CD8-positive, alpha-beta memory T cell (primary cell): ENCODE measurements around the gene MED13L. TPM values are rescaled to one million over a fixed set of nuclear protein-coding genes. Genes with fewer than 3 reads are reported as not detected.
A peak's percentile ranks its signal among the peaks of the same experiment; 100 is the strongest.

Source experiments
- CTCF ChIA-PET: fragments of 350-600 bp; sonication (Branson Sonifier 250); formaldehyde crosslinking; loops from one replicate; lab custom pipeline; 2021; ENCODE audit warnings: antibody characterized with exemption; lab: Charles Lee
- POLR2A ChIA-PET: fragments of 350-600 bp; sonication (Branson Sonifier 250); formaldehyde crosslinking; loops from one replicate; lab custom pipeline; 2021; ENCODE audit warnings: antibody characterized with exemption; lab: Charles Lee
- DNase-seq, 5 donors: peaks; one replicate each; pipeline versions ENCODE4 v3.0.0 to v3.0.0-alpha.2; 2020 to 2022; ENCODE audit warnings: mixed read lengths in 1 of 5
- H3K27ac ChIP-seq: one replicate; pipeline ENCODE4 v1.7.0; 2013; ENCODE audit warnings: low read depth, mild to moderate bottlenecking, low read length, moderate library complexity
- H3K27me3 ChIP-seq: 2 replicates; pipeline ENCODE4 v1.7.0; 2013; ENCODE audit warnings: low read length, mild to moderate bottlenecking; ENCODE audit not compliant: insufficient read depth, poor library complexity, severe bottlenecking
- H3K36me3 ChIP-seq: 2 replicates; pipeline ENCODE4 v1.7.0; 2013; ENCODE audit warnings: mild to moderate bottlenecking, low read length, moderate library complexity; ENCODE audit not compliant: insufficient read depth
- H3K4me1 ChIP-seq: 2 replicates; pipeline ENCODE4 v1.7.0; 2013; ENCODE audit warnings: mild to moderate bottlenecking, low read length, moderate library complexity; ENCODE audit not compliant: insufficient read depth
- H3K4me3 ChIP-seq: 2 replicates; pipeline ENCODE4 v1.7.0; 2013; ENCODE audit warnings: mild to moderate bottlenecking, low read length
- H3K9me3 ChIP-seq: 2 replicates; pipeline ENCODE4 v1.7.0; 2013; ENCODE audit warnings: mild to moderate bottlenecking, low read length
- H3K27ac Mint-ChIP-seq, 8 donors: one replicate each; pipeline ENCODE4 v1.8.0; 2020 to 2021; ENCODE audit warnings: mixed read lengths in 8 of 8, mild to moderate bottlenecking in 6 of 8, inconsistent platforms in 3 of 8, moderate library complexity in 3 of 8
- H3K27me3 Mint-ChIP-seq, 2 donors: one replicate each; pipeline ENCODE4 v1.8.0; 2020 to 2021; ENCODE audit warnings: mixed read lengths in 2 of 2, mild to moderate bottlenecking in 1 of 2, moderate library complexity in 1 of 2
- H3K36me3 Mint-ChIP-seq, 3 donors: one replicate each; pipeline ENCODE4 v1.8.0; 2020 to 2021; ENCODE audit warnings: mixed read lengths in 3 of 3, inconsistent platforms in 1 of 3, mild to moderate bottlenecking in 1 of 3
- H3K4me1 Mint-ChIP-seq, 3 donors: one replicate each; pipeline ENCODE4 v1.8.0; 2020 to 2021; ENCODE audit warnings: mixed read lengths in 3 of 3, inconsistent platforms in 1 of 3, mild to moderate bottlenecking in 1 of 3
- H3K4me3 Mint-ChIP-seq, 7 donors: one replicate each; pipeline ENCODE4 v1.8.0; 2020 to 2021; ENCODE audit warnings: mixed read lengths in 7 of 7, mild to moderate bottlenecking in 6 of 7, moderate library complexity in 4 of 7, inconsistent platforms in 2 of 7
- H3K9me3 Mint-ChIP-seq, 5 donors: one replicate each; pipeline ENCODE4 v1.8.0; 2020 to 2022; ENCODE audit warnings: mixed read lengths in 5 of 5, mild to moderate bottlenecking in 3 of 5, moderate library complexity in 2 of 5, inconsistent platforms in 1 of 5
- polyA plus RNA-seq: library from polyadenylated mRNA; unstranded; fragments of 300-500 nt; fragmentation: Illumina TruSeq; gene quantifications from one replicate; pipeline ENCODE4 v1.2.3, GENCODE V29; 2021
- total RNA-seq, 2 experiments: library from RNA; stranded (reverse); gene quantifications; one replicate each; pipeline ENCODE4 v1.2.3, GENCODE V29; 2021

MED13L gene
- total and polyA plus RNA-seq, 3 experiments from 2014 or later = 6.6 to 53.4 (median 49.7) TPM

DNA sequence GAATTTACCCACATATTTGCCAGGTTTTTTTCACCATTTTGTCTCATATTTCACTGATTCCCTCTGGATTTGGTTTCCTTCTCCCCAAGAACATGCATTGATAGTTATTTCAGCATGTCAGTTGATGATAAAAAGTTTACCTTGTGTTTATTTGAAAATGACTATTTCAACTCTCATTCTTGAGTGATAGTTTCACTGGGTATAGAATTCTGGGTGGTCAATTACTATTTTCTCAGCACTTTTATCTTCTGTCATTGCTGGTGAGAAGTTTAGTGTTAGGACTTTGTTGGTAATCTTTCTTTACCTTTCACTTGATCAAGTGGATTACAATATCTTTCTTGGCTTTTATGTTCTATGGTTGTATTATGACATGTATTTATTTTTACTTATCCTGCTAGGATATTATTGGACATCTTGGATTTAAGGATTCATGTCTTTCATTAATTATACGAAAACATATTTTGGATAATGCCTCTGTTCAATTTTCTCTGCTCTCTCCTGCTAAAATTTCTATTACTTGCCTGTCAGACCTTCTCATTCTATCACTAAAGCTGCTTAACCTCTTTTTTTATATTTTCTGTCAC is 338.6 kb downstream of the MED13L start:
- Histone ChIP-seq H3K27ac (no peak overlapping the region), H3K9me3 (no peaks in the 10 kb centered on the region), H3K4me3 (no peak overlapping the region), H3K36me3 (no peaks in the 10 kb centered on the region), H3K4me1 (no peaks in the 10 kb centered on the region), H3K27me3 (no peaks in the 10 kb centered on the region)
- peaks cover 5 to 14% of the 10 kb centered on the region in 2 donors for H3K27me3 Mint-ChIP-seq
- no peak overlapping the region for H3K4me3 Mint-ChIP-seq
- ChIA-PET POLR2A (no interaction called here), CTCF (no interaction called here)
- H3K36me3 Mint-ChIP-seq = no peaks in the 10 kb centered on the region
- no peak for DNase-seq
- H3K27ac Mint-ChIP-seq = no peak overlapping the region
- H3K9me3 Mint-ChIP-seq = peaks cover 2 to 9% (median 8%) of the 10 kb centered on the region in 5 donors
- no peaks in the 10 kb centered on the region for H3K4me1 Mint-ChIP-seq

- no peaks in the 10 kb centered on the region for H3K36me3 Mint-ChIP-seq
- no peak overlapping the region for H3K27ac Mint-ChIP-seq
- Histone ChIP-seq H3K4me1 (no peaks in the 10 kb centered on the region), H3K36me3 (no peaks in the 10 kb centered on the region), H3K4me3 (no peak overlapping the region), H3K27ac (no peak overlapping the region), H3K27me3 (no peaks in the 10 kb centered on the region), H3K9me3 (no peaks in the 10 kb centered on the region)
- no peak for DNase-seq
- H3K4me1 Mint-ChIP-seq = no peaks in the 10 kb centered on the region
- no peak overlapping the region for H3K4me3 Mint-ChIP-seq
- ChIA-PET POLR2A (no interaction called here), CTCF (no interaction called here)
- H3K27me3 Mint-ChIP-seq = peaks cover 6 to 14% of the 10 kb centered on the region in 2 donors
- peaks cover 2 to 9% (median 8%) of the 10 kb centered on the region in 5 donors for H3K9me3 Mint-ChIP-seq
Observed at GRCh38 chr12:115936997-115937916, 340.2 kb downstream of the MED13L start.

GRCh38 chr12:115934877-115935276 is 342.6 kb downstream of the MED13L start:
- Histone ChIP-seq H3K27ac (no peak overlapping the region), H3K4me3 (no peak overlapping the region), H3K36me3 (no peaks in the 10 kb centered on the region), H3K9me3 (no peaks in the 10 kb centered on the region), H3K4me1 (no peaks in the 10 kb centered on the region), H3K27me3 (no peaks in the 10 kb centered on the region)
- Mint-ChIP-seq H3K4me1 (no peaks in the 10 kb centered on the region), H3K4me3 (no peak overlapping the region), H3K27ac (peak overlapping the region in 1 of 8 donors; percentile 59), H3K27me3 (peaks cover 10 to 14% of the 10 kb centered on the region in 2 donors), H3K9me3 (peaks cover 2 to 9% (median 8%) of the 10 kb centered on the region in 5 donors), H3K36me3 (no peaks in the 10 kb centered on the region)
- CTCF ChIA-PET = interaction anchor here (1.1 kb wide), 1 partner anchor 1185 kb away, joined by 3 read pairs; no protein-coding TSS in a partner anchor
- POLR2A ChIA-PET = no interaction called here
- no peak for DNase-seq

DNA sequence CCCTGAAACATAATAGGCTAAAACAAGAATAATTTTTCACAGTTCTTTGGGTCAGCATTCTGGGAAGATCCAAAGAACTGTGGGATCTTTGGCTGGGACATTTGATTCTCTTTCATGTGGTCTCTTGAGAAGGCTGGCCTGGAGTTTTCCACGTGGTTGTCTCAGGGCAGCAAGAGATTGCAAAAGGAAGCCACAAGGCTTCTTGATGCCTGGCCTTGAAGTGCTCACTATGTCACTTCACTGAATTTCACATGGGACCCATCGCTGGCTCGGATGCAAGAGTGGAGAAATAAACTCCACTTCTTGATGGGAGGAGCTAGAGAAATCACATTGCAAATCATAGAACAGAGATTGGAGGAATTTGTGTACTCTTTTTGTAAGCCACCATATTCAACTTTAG is 343.4 kb downstream of the MED13L start:
- Mint-ChIP-seq H3K4me3 (no peak overlapping the region), H3K4me1 (no peaks in the 10 kb centered on the region), H3K27ac (no peak overlapping the region), H3K27me3 (peaks cover 10 to 11% of the 10 kb centered on the region in 2 donors), H3K9me3 (peaks cover 0 to 6% (median 5%) of the 10 kb centered on the region in 5 donors), H3K36me3 (no peaks in the 10 kb centered on the region)
- no peak for DNase-seq
- Histone ChIP-seq H3K4me3 (no peak overlapping the region), H3K27ac (no peak overlapping the region), H3K4me1 (no peaks in the 10 kb centered on the region), H3K9me3 (no peaks in the 10 kb centered on the region), H3K27me3 (no peaks in the 10 kb centered on the region), H3K36me3 (no peaks in the 10 kb centered on the region)
- CTCF ChIA-PET = no interaction called here
- POLR2A ChIA-PET = no interaction called here

GRCh38 chr12:115932066-115932465 is 345.4 kb downstream of the MED13L start:
- Histone ChIP-seq H3K27me3 (no peaks in the 10 kb centered on the region), H3K27ac (no peak overlapping the region), H3K36me3 (no peaks in the 10 kb centered on the region), H3K4me3 (no peak overlapping the region), H3K9me3 (no peaks in the 10 kb centered on the region), H3K4me1 (no peaks in the 10 kb centered on the region)
- no peak overlapping the region for H3K27ac Mint-ChIP-seq
- no peak for DNase-seq
- no peak overlapping the region for H3K4me3 Mint-ChIP-seq
- H3K27me3 Mint-ChIP-seq = peaks cover 10 to 13% of the 10 kb centered on the region in 2 donors
- no peaks in the 10 kb centered on the region for H3K9me3 Mint-ChIP-seq
- ChIA-PET POLR2A (no interaction called here), CTCF (no interaction called here)
- H3K4me1 Mint-ChIP-seq = no peaks in the 10 kb centered on the region
- no peaks in the 10 kb centered on the region for H3K36me3 Mint-ChIP-seq

- H3K9me3 Mint-ChIP-seq = no peaks in the 10 kb centered on the region
- H3K27ac Mint-ChIP-seq = no peak overlapping the region
- ChIA-PET CTCF (no interaction called here), POLR2A (no interaction called here)
- H3K27me3 Mint-ChIP-seq = peaks cover 15 to 18% of the 10 kb centered on the region in 2 donors
- no peak for DNase-seq
- Histone ChIP-seq H3K27me3 (no peaks in the 10 kb centered on the region), H3K4me1 (no peaks in the 10 kb centered on the region), H3K4me3 (no peak overlapping the region), H3K36me3 (no peaks in the 10 kb centered on the region), H3K27ac (no peak overlapping the region), H3K9me3 (no peaks in the 10 kb centered on the region)
- H3K36me3 Mint-ChIP-seq = no peaks in the 10 kb centered on the region
- H3K4me1 Mint-ChIP-seq = no peaks in the 10 kb centered on the region
- H3K4me3 Mint-ChIP-seq = no peak overlapping the region
Observed at GRCh38 chr12:115930336-115930735, 347.2 kb downstream of the MED13L start.

DNA sequence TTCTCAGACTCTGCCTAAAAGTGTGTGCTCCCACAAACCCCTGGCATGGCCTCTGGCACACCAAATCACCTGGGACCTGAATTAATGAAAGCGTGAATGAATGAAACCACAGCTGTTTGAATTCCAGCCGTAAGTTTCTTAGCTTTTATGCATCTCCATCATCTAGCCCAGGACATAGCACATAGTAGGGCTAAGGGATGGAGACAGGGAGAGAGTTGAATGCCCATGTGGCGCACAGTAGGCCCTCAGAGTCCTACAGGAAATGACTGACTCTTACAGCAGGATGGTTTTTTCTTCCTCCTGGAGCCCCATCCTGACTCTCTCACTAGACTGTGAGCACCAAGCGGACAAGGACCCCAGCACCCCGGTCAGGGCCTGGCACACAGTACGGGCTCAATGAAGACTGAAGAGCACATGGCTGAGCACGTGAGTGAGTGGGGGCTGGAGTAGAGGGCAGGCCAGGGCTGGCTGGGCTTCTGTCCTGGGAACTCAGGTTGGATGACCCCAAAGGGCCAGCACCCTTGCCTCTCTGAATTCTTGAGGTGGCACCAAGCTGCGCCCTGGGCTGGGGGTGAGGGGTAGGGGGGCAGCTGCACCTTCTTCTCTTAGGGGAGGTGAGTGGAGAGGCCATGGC is 351.3 kb downstream of the MED13L start:
- H3K27ac Mint-ChIP-seq = peak overlapping the region in 1 of 8 donors; percentile 12
- ChIA-PET CTCF (interaction anchor here (0.8 to 1.7 kb wide), 4 partner anchors 9 to 1263 kb away, joined by 3 to 4 read pairs (median 4); no protein-coding TSS in a partner anchor), POLR2A (no interaction called here)
- DNase-seq = no peak
- Histone ChIP-seq H3K9me3 (no peaks in the 10 kb centered on the region), H3K36me3 (no peaks in the 10 kb centered on the region), H3K4me3 (no peak overlapping the region), H3K27ac (no peak overlapping the region), H3K27me3 (no peaks in the 10 kb centered on the region), H3K4me1 (no peaks in the 10 kb centered on the region)
- H3K27me3 Mint-ChIP-seq = peaks cover 18 to 35% of the 10 kb centered on the region in 2 donors
- no peak overlapping the region for H3K4me3 Mint-ChIP-seq
- no peaks in the 10 kb centered on the region for H3K36me3 Mint-ChIP-seq
- no peaks in the 10 kb centered on the region for H3K4me1 Mint-ChIP-seq
- H3K9me3 Mint-ChIP-seq = peaks cover 3 to 8% (median 7%) of the 10 kb centered on the region in 5 donors

DNA sequence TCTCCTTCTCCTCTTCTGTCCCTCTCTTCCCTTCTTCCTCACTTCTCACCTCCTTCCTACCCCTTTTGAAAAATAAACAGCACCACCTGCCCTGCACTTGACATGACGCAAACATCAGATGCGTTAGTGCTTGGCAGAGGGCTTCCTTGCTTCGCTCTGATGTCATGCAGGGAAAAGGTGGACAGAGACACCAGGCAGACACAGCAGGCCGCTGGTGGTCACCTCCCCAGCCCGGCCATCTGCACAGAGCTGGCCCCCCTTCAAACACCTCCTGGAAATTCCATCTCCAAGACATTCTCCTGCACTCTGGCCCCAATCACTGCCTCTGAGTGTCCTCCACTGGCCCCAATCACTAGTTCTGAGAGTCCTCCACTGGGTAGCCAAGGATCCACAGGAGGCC is 353.6 kb downstream of the MED13L start:
- DNase-seq = no peak
- H3K9me3 ChIP-seq = no peaks in the 10 kb centered on the region
- Mint-ChIP-seq H3K27me3 (peaks cover 22 to 47% of the 10 kb centered on the region in 2 donors), H3K4me3 (no peak overlapping the region), H3K9me3 (peaks cover 3 to 8% (median 7%) of the 10 kb centered on the region in 5 donors), H3K36me3 (no peaks in the 10 kb centered on the region), H3K4me1 (no peaks in the 10 kb centered on the region), H3K27ac (no peak overlapping the region)
- no peaks in the 10 kb centered on the region for H3K4me1 ChIP-seq
- no peaks in the 10 kb centered on the region for H3K36me3 ChIP-seq
- no peak overlapping the region for H3K4me3 ChIP-seq
- CTCF ChIA-PET = no interaction called here
- POLR2A ChIA-PET = no interaction called here
- H3K27ac ChIP-seq = no peak overlapping the region
- H3K27me3 ChIP-seq = no peaks in the 10 kb centered on the region
